Esophagus muscularis mucosa (tissue), 4 donors: ENCODE results near the gene KCNA5.

ENCODE experiments used
- CTCF ChIP-seq, 3 experiments: fragments of 200-600 bp in 2 of 3; fragments of 450-650 bp in 1 of 3; sonication (generic) in 2 of 3; IDR thresholded peaks; one replicate each; pipeline ENCODE4 v1.5.1; 2017 to 2019; ENCODE audit warnings: antibody characterized with exemption in 3 of 3, mild to moderate bottlenecking in 2 of 3, moderate library complexity in 1 of 3
- EP300 ChIP-seq: sonication (generic); formaldehyde crosslinking; IDR thresholded peaks from one replicate; pipeline ENCODE4 v1.6.1; 2017; ENCODE audit warnings: antibody characterized with exemption
- POLR2A ChIP-seq: fragments of 450-650 bp; IDR thresholded peaks from one replicate; pipeline ENCODE4 v1.6.1; 2017; ENCODE audit warnings: antibody characterized with exemption, moderate library complexity, mild to moderate bottlenecking, low read depth
- POLR2AphosphoS5 ChIP-seq, 2 donors: sonication (generic); formaldehyde crosslinking; IDR thresholded peaks; one replicate each; pipeline ENCODE4 v1.6.1; 2017; ENCODE audit warnings: antibody characterized with exemption in 2 of 2

- TF ChIP-seq CTCF (IDR thresholded peaks at IDR 0.05) (no peak), POLR2AphosphoS5 (IDR thresholded peaks at IDR 0.05) (no peak), EP300 (no peak), POLR2A (no peak)
Observed at GRCh38 chr12:5008661-5009060, 35.0 kb upstream of the KCNA5 start.
